ENCODE results near the gene TUT1.
"Not testable (repeated sequence)": the region's sequence is repeated elsewhere in the genome, so short reads cannot be mapped to it uniquely, and the experiment has no call there.

TUT1 gene

DNA sequence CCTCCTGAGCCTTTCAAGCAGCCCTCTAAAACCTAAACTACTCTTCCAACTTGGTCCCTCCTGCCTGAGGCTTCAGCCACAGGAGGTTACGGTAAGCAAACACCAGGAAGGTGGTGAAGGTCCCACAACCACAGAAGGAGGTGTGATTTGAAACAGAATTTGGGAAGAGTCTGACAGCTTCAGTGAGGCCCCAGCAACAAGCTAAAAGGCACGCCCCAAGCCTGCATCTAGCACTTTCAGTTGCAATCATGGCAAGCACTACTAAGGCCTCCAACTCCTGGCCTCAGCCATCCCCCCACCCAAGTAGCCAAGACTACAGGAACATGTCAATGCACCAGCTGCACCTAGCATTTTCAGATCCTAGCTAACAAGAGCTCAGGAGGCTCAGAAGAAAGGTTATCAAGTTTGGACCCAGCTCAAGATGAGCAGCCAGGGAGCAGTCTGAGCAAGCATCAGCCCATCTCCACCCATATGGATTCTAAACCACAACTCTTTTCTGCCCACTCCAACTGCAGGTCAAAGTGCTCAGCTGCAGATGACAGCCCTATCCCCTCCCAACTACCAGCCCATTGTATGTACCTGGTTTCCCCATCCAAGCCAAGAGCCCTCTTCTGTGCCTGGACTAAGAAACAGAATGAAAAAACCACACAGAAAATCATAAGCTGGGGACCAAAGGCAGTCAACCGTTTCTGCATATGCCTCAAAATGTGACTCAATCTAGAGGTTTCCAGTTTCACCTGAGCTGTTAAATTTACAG, 34.3 kb downstream of the TUT1 start:
- peak in 2 of 3 donors; percentile 49 to 62 for DNase-seq (ENCODE audit: low read depth in 2 of 3, low spot score in 1 of 3)

DNA sequence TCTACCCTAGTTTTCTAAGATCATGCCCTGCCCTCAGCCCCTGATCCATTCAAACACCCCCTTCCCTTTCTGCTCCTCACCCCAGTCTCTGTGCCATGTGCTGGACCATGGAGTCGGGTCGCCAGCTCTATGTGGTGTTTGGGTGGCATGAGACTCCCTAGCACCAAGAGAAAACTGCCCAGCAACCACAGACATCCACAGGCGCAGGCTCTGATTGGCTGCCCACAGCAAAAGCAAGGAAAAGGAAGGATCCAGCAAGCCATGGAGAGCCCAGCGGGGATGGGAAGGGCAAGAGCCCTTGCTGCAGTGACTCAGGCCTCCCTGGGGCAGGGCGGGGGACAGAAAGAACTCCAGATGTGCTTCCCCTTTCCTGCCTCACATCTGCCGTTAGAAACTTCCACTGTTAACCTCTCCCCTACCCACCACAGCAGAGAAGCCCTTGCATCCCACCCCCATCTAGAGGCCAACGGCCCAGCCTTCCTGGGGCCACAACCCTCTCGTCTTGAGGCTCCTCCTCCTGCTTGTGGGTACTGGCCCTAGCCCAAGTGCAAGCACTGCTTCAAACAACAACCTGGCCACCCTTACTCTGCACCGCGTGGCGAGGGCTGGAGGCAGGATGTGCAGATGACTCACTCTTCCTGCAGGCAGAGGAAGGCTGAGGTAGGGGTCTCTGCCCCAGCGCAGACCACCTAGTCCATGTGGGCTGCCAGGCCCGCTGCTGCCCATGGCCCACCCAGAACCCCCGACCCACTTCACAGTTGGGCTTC, 35.0 kb downstream of the TUT1 start:
- peak; percentile 62 to 83 (median 80) for DNase-seq (ENCODE audit: low read depth in 2 of 3, low spot score in 1 of 3)

DNA sequence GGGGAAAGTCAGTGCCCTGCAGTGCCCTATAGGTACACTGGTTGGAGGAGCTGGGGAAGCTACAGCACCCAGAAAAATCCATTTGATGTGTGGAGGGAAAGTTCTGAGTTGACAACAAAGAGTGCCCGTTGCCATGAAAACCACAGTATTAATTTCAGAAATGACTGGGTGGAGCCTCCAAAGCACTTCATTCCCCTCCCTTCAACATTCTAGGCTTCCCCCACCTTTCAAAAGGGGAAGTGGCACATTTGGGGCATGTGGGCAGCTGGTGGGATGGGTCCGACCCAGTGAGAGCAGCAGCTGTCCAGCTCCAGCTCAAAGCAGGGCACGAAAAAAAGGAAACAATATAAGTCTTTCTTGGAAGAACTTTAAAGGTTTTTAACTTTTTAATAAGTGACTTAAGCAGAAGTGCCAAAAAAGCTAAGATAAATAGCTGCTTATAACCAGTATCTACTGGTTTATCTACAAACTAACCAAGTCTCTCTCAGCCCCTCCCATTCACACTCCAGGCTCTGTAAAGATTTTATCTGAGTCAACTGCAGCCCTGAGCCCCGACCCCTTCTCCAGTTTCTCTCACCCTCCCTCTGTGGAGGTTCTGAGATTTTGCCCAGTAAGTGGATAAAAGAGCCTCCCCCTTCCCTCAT, 35.7 kb downstream of the TUT1 start:
- peak in 1 of 3 donors; percentile 52 for DNase-seq (ENCODE audit: low read depth in 2 of 3, low spot score in 1 of 3)

DNA sequence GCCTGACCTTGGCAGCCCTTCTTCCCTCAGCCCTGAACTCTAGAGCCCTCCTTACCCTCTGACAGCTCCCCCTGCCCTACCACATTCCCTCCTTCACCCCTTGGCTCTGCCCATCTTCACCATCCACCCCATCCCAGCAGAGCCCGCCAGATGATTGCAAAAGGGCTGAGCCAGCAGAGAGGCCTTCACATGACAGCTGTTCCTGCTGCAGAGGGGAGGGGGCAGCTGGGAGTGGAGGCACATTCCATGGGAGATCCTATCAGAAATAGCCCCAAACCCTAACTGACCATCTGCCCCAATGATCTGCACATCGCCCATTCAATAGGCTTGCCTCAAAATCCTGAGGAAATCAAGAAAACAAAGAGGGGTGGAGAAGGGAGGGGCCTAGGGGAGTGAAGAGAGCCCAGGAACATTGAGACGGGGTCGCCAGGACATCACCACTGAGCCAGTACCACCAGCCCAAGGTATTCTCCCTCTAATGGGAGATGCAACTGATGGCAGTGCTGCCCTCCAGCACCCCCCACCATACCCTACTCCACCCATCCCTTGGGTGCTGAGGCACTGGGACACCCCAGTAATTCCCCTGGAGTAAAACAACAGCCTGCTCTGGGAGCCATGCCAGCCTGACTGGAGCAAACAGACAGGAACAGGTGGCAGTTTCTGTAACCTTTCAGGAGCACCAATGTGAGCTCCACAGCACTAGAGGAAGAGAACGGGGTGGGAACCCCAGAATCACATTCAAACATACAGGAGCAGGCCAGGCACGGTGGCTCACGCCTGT, 36.7 kb downstream of the TUT1 start:
- DNase-seq (ENCODE audit: low read depth in 2 of 3, low spot score in 1 of 3): no peak

- no peak for DNase-seq (ENCODE audit: low read depth in 2 of 3, low spot score in 1 of 3)
These were observed 37.4 kb downstream of the TUT1 start for GRCh38 chr11:62553839-62554361.

DNA sequence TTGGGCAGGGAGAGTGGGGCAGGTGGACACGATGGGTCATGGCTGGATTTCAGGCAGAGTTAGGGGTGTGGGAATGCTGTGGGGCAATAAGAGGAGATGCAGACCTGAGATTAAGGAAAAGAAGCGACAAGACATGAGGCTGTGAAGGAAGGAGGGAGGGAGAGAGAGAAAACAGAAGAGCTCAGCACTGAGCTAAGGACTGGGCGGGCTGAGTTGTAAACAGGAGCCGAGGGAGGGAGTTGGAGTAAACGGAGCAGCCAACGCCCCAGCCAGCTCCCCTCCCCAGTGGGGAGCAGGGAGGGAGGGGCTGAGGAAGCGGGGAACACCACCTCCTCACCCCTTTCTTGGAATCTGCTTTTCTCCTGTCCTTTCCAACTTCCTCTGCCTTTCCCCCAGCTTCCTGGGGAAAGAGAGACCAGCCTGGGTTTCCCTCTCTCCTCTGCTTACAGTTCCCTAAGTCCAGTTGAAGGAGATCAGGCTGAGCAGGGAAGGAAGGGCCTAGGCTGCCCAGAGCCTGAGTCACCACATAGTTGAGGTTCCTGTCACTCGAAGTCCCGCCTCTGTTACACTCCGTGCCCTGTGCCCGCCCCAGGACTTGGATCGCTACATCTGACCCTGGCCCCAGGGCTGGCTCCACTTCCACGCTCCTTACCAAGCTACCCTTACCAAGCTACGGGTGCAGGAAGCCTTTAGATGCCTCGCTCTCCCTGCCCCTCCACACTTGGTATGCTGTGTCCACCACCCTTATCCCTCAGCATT, 38.1 kb downstream of the TUT1 start:
- no peak for DNase-seq (ENCODE audit: low read depth in 2 of 3, low spot score in 1 of 3)

DNA sequence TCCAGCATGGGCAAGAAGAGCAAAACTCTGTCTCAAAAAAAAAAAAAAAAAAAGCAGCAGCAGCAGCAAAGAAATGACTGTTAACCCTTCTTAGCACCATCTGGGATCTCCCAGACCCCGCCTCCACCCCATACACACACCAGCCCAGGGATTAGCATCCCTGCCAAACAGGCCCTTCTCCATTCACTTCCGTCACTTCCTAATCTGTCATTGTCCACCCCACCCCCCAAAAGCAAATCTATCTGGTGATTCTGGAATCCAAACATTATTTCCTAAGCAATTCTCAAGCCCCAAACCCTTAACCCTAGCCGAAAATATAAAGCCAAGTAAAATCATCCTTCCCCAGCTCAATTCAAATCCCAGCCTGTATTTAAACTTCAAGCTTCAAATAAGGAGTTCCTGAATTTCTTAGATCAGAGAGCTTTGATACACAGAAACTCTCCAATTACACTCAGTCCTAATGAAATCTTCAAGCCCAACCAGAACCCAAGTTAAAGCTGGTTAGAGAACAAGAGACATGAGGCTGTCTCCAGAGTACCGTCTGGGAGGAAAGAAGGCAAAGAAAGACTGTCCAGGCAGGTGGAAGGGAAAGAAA, 38.7 kb downstream of the TUT1 start:
- DNase-seq (ENCODE audit: low read depth in 2 of 3, low spot score in 1 of 3): no peak

DNA sequence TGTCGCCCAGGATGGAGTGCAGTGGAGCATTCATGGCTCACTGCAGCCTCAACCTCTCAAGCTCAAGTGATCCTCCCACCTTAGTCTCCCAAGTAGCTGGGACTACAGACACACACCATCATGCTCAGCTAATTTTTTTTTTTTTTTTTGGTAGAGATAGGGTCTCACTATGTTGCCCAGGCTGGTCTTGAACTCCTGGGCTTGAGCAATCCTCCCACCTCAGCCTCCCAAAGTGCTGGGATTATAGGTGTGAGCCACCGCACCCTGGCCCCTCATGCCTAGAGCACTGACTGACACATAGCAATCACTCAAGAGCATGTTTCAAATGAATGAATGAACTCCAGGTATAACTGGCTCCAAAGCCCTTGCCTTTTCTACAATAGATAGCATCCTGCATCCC, 40.8 kb downstream of the TUT1 start:
- DNase-seq (ENCODE audit: low read depth in 2 of 3, low spot score in 1 of 3): not testable (repeated sequence)

DNA sequence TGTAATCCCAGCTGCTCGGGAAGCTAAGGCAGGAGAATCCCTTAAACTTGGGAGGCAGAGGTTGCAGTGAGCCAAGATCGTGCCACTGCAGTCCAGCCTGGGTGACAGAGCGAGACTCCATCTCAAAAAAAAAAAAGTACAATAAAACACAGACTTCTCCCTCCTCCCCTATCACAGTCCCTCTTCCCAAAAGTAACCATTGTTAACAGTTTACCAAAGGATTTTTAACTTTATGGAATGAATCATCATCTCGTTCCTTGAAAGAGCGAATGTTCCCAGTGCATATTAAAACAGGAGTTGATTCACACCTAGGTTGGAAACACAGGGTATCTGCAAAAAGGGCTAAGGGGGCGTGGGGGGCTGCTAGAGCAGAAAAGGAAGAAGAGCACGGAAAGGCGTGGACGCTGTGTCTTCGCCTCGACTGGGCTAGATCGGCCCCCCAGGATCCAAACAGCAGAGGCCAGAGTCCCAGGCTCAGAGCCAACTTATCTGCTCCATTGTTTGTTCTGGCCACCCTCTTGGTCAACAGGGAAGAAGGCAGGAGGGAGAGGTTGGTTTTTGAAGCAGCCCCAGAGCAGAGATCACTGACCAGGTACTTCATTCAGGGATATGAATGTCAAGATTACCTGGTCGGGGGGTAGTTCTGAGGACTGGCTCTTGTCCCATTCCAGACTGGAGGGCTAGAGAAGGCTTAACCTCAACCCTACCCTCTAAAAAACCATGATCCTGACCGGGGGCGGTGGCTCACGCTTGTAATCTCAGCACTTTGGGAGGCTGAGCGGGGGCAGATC, 42.6 kb downstream of the TUT1 start:
- DNase-seq (ENCODE audit: low read depth in 2 of 3, low spot score in 1 of 3): no peak

DNA sequence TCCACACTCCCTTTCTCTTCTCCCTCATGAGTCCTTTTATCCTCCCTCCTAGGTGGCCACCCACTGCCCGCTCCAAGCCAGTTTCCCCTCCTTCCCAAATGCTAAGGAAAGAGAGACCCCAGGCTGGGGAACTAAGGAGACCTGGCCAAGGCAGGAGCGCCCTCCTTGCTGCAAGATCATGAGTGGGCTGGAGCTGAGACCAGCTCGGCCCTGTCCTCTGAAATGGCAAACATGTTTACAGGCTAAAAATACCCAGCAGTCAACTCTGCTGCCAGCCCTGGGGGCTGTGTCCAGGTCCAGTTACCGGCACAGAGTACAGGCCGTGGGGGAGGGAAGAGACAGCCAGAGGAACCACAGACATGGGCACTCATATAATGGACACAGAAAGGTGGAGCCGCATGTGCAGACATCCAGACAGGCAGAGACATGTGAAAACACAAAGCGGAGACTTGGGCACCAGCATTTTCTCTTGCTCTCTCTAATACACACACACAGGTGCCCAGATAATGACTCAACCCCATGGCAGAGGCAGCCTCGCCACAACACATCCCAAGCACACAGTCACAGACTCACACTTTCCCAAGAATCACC, 43.5 kb downstream of the TUT1 start:
- no peak for DNase-seq (ENCODE audit: low read depth in 2 of 3, low spot score in 1 of 3)

DNA sequence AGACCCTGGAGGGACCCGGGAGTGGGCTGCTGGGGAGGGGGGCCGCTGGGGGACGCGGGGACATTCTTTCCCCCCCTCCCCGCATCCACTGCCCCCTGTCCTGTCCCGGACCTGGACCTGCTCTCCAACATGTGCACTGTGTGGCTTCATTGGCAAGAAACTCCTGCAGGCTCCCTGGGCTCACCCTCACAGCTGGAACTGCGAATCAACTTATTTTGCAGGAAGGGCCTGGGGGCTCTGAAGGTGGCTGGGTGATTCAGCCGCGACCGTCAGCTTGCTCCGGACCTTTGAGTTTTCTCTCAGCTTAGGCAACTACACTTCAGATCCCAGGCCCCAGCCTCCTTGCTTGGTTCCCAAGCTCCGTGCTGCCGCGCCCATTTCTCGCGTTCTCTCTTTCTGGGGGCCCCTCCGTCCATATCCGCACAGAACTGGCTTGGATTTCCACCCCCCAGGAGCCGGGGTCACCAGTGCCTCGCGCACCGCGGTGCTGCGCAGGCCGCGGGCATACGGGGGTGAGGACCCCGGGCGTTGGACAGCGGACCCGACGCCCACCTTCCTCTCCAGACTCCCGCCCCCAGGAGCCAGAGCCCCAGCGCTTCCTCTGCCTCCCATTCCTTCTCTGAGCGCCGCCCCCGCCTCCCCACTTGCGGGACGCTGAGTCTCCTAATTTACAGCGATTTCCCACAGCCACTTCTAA, 44.2 kb downstream of the TUT1 start:
- no peak for DNase-seq (ENCODE audit: low read depth in 2 of 3, low spot score in 1 of 3)

DNA sequence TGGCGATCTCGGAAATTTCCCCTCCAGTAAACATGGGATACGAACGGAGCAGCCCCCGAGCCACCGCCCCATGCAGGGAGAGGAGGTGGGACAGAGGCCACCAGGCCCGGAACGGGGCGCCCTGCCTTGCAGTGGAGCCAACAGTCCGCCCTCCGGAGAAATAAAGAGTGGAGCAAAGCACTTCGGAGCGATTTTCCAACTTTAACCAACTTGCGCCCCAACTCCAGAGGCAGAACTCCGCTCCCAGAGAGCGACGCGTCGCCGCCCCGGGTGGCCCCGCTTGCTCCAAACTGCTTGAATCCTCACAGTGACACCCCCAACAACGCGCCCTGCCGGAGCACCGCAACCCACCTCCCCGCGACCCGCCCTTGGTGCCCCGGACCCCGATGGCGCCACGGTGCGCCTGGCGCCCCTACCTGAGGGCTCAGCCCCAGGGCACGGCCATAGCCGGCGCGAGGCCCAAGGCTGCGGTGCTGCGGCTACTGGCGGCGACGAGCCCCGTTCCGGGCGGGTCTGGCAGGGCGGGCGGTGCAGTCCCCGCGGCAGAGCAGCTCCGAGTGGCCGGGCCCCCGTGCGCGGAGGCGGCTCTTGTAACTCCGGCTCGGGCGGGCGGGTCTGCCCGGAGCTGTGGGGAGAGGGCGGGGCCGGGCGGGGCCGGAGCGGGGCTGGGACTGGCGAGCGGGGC, 44.9 kb downstream of the TUT1 start, which contains the start of gene AHNAK:
AHNAK (minus strand) TSS at position 563 of the 685 bp plus-strand sequence. CDS start 10,708 bp downstream, outside the sequence.
- DNase-seq (ENCODE audit: low read depth in 2 of 3, low spot score in 1 of 3): peak in 1 of 3 donors; percentile 71

DNA sequence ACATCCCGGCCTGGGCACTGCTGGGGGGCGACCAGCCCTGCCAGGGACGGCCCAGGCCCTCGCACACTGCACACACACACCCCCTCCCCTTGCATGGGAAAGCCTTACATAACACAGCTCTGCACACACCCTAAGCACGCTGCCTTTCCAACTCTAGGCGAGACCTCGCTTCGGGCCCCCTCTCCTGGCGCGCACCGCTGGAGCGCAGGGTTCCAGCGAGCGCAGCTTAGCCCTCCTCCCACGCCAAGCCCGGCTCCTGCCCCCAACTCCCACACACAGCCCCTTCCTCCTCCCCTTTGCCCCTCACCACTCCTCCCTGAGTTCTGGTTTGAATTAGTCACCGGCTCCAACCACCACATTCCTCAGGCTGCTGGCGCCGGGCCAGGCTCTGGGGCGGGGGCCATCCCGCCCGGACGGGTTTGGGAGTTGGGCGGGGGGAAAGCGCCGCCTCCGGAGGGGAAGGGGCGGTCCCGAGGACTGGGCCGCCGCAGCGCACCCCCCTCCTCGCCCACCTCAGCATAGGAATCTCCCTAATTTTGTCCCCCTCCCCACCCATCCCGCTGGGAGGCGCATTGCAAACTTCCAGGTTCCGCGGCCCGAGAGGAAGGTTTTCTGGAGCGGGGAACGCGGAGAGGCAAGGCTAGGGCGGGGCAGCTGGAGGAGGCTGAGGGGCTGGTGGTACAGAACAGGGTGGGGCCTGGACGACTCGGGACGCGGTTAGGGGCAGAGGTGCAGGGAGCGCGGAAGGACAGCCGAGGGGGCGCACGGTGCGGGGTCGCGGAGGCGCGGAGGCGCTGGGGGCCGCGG, 45.7 kb downstream of the TUT1 start:
- DNase-seq (ENCODE audit: low read depth in 2 of 3, low spot score in 1 of 3): peak in 1 of 3 donors; percentile 65

GRCh38 chr11:62544581-62545436, 46.5 kb downstream of the TUT1 start:
- no peak for DNase-seq (ENCODE audit: low read depth in 2 of 3, low spot score in 1 of 3)

- DNase-seq (ENCODE audit: low read depth in 2 of 3, low spot score in 1 of 3): no peak
These were observed 47.5 kb downstream of the TUT1 start for GRCh38 chr11:62543680-62544444.

All from stimulated activated CD4-positive, alpha-beta T cell treated with anti-CD3 and anti-CD28 coated beads, Interleukin-12 subunit alpha, Interleukin-12 subunit beta, amount 100 ng/mL, for 48 hours (primary cell).